Testis (tissue), 3 donors: ENCODE measurements around the gene VWC2L. TPM values are rescaled to one million over a fixed set of nuclear protein-coding genes. Genes with fewer than 3 reads are reported as not detected.

Experiments used
- DNase-seq: peaks from one replicate; pipeline ENCODE4 v3.0.0-alpha.2; 2019
- H3K27ac ChIP-seq, 2 donors: fragments of 200-600 bp; sonication (generic); one replicate each; pipeline ENCODE4 v1.5.1; 2019
- H3K27me3 ChIP-seq: fragments of 200-600 bp; sonication (generic); one replicate; pipeline ENCODE4 v1.5.1; 2019
- H3K36me3 ChIP-seq: fragments of 200-600 bp; sonication (generic); one replicate; pipeline ENCODE4 v1.5.1; 2017; ENCODE audit warnings: low read depth; ENCODE audit errors: missing control alignments
- H3K4me1 ChIP-seq: fragments of 200-600 bp; sonication (generic); one replicate; pipeline ENCODE4 v1.5.1; 2019
- H3K4me3 ChIP-seq, 2 donors: fragments of 200-600 bp; sonication (generic); one replicate each; pipeline ENCODE4 v1.5.1; 2017 to 2019
- H3K9me3 ChIP-seq: fragments of 200-600 bp; sonication (generic); one replicate; pipeline ENCODE4 v1.5.1; 2017
- POLR2A ChIP-seq: fragments of 450-650 bp; IDR thresholded peaks from one replicate; pipeline ENCODE4 v1.6.1; 2017; ENCODE audit warnings: antibody characterized with exemption, mild to moderate bottlenecking, moderate library complexity
- WGBS, 2 donors: methylation state at CpG; one replicate each; pipeline ENCODE4 v1.1.5; 2018; 5-methylcytosine and 5-hydroxymethylcytosine counted together
- intact Hi-C: fragments of 100-400 bp; cut with DNase I; formaldehyde crosslinking; loops from one replicate; pipeline ENCODE4 v1.15.1; 2023; ENCODE audit warnings: low total_unique reads
- polyA plus RNA-seq: library from polyadenylated mRNA; stranded (reverse); fragments of 350-450 nt; fragmentation: Illumina TruSeq; extraction: RNeasy Lipid Tissue Mini Kit (QIAGEN cat#74804); gene quantifications from one replicate; pipeline ENCODE4 v1.2.3, GENCODE V29; 2014; ENCODE audit warnings: low read depth, low replicate concordance; ENCODE audit not compliant: insufficient read depth
- total RNA-seq, 2 donors: library from RNA; depleted of rRNA; stranded (reverse); fragments of >200 nt; gene quantifications; one replicate each; pipeline ENCODE4 v1.2.3, GENCODE V29; 2016
- TF ChIP-seq, protein P1 (sequence below), 3 experiments: fragments of 450-650 bp in 2 of 3; fragments of 200-600 bp in 1 of 3; sonication (generic) in 1 of 3; IDR thresholded peaks; one replicate each; pipeline ENCODE4 v1.5.1; 2016 to 2019; ENCODE audit warnings: antibody characterized with exemption in 3 of 3, mild to moderate bottlenecking in 2 of 3, moderate library complexity in 1 of 3

The VWC2L gene
- total and polyA plus RNA-seq, 3 donors from 2014 or later = 0.13 to 1.6 (median 0.87) TPM

DNA sequence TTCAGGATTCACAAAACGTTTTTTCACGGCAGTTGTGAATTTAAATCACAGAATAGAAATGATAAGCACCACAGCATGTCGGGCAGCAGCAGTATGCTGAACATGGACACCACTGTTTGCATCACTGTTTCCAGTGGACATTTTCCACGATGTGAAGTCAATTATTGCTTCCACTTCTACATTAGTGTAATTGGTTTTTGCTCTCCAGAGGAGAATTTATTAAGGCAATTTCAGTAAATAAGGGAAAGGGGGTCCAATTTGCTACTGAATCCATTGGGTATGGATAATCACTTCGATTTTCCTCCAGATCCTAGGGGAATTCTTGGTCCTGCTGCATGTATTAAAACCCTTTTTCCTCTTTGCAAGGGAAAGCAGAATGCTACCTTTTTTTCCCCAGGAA lies 30.2 kb upstream of the VWC2L start:
- 66 to 76% methylated on average over 5 of the region's 5 CpGs for WGBS, 2 donors

DNA sequence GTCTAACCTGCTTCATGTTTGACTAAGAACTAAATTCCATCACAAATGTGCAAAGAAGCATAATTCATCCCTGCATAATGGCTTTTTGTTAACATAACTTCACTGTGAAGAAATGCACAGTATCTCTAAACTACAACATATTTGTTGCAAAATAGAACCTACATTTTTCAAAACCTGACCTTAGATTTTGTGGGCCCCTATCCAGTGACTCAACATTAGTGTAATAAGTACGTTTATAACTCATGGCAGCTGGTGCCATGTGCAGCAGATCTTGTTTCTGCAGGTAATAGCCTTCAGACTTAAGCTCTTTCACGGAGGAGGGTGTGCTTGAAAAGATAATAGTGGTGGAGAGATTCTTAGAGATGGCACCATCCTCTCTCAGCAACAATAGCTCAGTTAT lies 28.6 kb upstream of the VWC2L start:
- Histone ChIP-seq H3K4me3 (no peak overlapping the region), H3K9me3 (no peaks in the 10 kb centered on the region), H3K27me3 (no peaks in the 10 kb centered on the region), H3K36me3 (no peaks in the 10 kb centered on the region), H3K4me1 (peaks cover 6% of the 10 kb centered on the region), H3K27ac (no peak overlapping the region)
- no peak for DNase-seq
- WGBS, 2 donors = 43 to 46% methylated on average over 2 of the region's 2 CpGs
- TF ChIP-seq, protein P1, sequence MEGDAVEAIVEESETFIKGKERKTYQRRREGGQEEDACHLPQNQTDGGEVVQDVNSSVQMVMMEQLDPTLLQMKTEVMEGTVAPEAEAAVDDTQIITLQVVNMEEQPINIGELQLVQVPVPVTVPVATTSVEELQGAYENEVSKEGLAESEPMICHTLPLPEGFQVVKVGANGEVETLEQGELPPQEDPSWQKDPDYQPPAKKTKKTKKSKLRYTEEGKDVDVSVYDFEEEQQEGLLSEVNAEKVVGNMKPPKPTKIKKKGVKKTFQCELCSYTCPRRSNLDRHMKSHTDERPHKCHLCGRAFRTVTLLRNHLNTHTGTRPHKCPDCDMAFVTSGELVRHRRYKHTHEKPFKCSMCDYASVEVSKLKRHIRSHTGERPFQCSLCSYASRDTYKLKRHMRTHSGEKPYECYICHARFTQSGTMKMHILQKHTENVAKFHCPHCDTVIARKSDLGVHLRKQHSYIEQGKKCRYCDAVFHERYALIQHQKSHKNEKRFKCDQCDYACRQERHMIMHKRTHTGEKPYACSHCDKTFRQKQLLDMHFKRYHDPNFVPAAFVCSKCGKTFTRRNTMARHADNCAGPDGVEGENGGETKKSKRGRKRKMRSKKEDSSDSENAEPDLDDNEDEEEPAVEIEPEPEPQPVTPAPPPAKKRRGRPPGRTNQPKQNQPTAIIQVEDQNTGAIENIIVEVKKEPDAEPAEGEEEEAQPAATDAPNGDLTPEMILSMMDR (IDR thresholded peaks at IDR 0.05) = no peak
- no peak for TF ChIP-seq POLR2A
- intact Hi-C loops = no loop called here

More for the DNA sequence above, 30.2 kb upstream of the VWC2L start:
- Histone ChIP-seq H3K4me1 (no peaks in the 10 kb centered on the region), H3K9me3 (no peaks in the 10 kb centered on the region), H3K4me3 (no peak overlapping the region), H3K36me3 (no peaks in the 10 kb centered on the region), H3K27me3 (no peaks in the 10 kb centered on the region), H3K27ac (no peak overlapping the region)
- intact Hi-C loops = no loop called here
- no peak for DNase-seq
- TF ChIP-seq POLR2A = no peak
- TF ChIP-seq, protein P1 (IDR thresholded peaks at IDR 0.05) = no peak

DNA sequence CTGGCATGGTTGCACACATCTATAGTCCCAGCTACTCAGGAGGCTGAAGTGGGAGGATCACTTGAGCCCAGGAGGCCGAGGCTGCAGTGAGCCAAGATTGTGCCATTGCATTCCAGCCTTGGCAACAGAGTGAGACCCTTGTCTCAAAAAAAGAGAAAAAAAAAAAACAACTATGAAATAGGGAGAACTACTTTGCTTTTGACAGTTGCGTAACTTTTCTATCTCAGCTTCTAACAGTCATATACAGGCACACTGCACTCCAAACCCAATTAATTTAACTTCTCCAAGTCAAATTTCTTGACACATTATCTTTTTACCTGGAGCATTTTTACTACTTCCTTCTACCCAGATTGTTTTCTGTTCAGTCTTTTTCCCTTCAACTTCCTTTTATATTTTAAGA lies 24.1 kb upstream of the VWC2L start:
- intact Hi-C loops = no loop called here
- TF ChIP-seq, protein P1 (IDR thresholded peaks at IDR 0.05) = no peak
- TF ChIP-seq POLR2A = no peak
- H3K4me3 ChIP-seq = no peak overlapping the region
- H3K36me3 ChIP-seq = no peaks in the 10 kb centered on the region
- peaks cover 6% of the 10 kb centered on the region for H3K4me1 ChIP-seq
- H3K27ac ChIP-seq = peak overlapping the region; percentile 48 to 56
- no peak for DNase-seq
- 59 to 77% methylated on average over 2 of the region's 2 CpGs for WGBS, 2 donors
- no peaks in the 10 kb centered on the region for H3K27me3 ChIP-seq
- H3K9me3 ChIP-seq = no peaks in the 10 kb centered on the region

DNA sequence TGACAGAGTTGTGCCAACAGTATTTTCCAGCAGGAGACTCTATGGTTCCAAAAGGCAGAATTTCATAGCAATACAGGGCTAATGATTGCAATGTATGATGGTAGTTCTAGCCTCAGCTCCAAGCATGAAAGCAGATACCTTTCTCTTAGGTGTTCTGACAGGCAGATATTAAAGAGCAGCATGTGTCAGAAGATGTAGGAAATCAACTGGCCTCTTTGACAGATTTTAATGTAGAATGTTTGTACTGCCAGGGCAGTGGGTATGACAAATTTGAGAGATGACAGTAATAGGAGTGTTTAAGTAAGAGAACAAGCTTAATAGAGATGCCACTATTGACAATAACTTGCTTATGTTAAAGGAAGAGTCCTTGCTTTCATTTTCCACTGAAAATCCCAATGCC lies 21.5 kb upstream of the VWC2L start:
- no peak overlapping the region for H3K27ac ChIP-seq
- no peak overlapping the region for H3K4me3 ChIP-seq
- no peak for DNase-seq
- no peaks in the 10 kb centered on the region for H3K27me3 ChIP-seq
- no peak for TF ChIP-seq POLR2A
- TF ChIP-seq, protein P1 (IDR thresholded peaks at IDR 0.05) = no peak
- H3K36me3 ChIP-seq = no peaks in the 10 kb centered on the region
- peaks cover 6% of the 10 kb centered on the region for H3K4me1 ChIP-seq
- intact Hi-C loops = no loop called here
- no peaks in the 10 kb centered on the region for H3K9me3 ChIP-seq

DNA sequence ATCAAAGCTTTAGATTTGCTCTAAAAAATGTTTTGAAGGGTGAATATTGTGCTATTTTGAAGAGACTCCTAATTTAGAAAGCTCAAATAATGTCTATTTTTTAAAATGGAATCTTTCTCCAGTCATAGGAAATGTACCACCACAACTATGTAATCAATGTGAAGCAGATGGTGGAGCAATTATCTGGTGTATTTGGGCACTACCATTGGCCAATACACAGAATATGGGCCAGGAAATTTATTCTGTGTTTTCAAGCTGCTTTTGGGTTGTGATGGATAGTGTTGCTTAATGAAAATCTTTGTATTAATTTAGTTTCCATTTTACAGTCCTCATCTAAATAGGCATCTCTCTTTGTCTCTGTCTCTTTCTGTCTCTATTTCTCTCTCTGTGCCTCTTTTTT lies 17.1 kb upstream of the VWC2L start:
- Histone ChIP-seq H3K27ac (no peak overlapping the region), H3K9me3 (no peaks in the 10 kb centered on the region), H3K27me3 (no peaks in the 10 kb centered on the region), H3K4me3 (no peak overlapping the region), H3K4me1 (no peaks in the 10 kb centered on the region), H3K36me3 (no peaks in the 10 kb centered on the region)
- TF ChIP-seq, protein P1 (IDR thresholded peaks at IDR 0.05) = no peak
- no peak for TF ChIP-seq POLR2A
- intact Hi-C loops = no loop called here
- DNase-seq = no peak
